DMS53 (cell line): Measurements from ENCODE around the gene MORN1.

Experiments used
- DNase-seq: peaks from one replicate; lab custom pipeline; 2025; lab: John Stamatoyannopoulos, UW

MORN1 gene

DNA sequence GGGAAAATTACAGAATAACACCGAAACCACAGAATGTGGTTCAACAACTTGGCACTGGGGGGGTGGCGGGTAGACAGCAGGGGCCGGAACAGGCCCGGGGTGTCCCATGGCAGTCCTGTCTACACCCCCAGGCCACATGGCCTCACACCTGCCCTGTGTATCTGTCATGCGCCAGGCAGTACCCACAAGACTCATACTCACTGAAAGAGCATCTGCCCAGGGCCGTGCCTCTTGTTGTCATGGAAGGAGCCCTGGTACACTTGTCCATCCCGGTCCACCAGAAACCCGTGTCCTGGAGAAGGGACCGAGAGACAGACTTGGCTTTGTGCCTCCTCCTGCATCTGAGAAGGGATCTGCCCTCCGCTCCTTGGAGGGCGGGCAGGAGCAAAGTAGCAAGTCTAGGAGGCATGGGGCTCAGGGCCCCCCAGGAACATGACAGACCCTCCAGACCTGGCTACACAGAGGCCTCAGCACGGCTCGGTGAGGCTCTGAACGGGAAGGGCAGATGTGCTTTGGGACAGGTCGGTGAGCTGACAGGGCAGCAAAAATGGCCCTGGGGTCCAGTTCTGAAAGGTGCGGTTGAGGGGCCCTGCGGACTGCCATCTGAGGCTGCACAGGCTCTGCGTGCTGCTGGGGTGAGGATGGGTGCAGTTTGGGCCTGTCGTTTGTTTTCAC, 5.6 kb downstream of the MORN1 start:
- peak; percentile 61 for DNase-seq

DNA sequence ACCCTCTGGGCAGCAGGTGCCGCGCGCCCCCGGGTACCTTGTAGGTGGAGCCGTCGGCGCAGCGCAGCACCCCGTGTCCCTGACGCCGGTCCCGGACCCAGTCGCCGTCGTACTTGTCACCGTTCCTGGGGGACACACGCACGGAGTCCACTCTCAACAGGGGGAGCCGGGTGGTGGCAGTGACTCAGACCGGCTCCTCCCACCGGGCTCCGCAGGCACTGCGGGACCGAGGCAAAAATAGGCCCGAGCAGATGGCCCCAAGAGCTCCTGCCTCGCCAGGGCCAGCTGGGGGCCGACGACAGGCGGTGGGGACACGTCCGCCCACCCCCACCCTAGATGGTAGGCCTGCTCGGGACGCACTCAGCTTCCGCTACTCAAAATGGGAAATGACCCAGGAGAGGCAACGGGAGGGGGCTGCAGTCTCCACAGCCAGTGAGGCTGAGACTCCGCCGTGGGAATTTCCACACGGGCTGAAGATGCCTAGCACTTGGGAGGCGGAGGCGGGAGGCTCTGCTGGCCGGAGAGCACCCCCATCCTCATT, 6.3 kb downstream of the MORN1 start:
- peak; percentile 42 for DNase-seq

DNA sequence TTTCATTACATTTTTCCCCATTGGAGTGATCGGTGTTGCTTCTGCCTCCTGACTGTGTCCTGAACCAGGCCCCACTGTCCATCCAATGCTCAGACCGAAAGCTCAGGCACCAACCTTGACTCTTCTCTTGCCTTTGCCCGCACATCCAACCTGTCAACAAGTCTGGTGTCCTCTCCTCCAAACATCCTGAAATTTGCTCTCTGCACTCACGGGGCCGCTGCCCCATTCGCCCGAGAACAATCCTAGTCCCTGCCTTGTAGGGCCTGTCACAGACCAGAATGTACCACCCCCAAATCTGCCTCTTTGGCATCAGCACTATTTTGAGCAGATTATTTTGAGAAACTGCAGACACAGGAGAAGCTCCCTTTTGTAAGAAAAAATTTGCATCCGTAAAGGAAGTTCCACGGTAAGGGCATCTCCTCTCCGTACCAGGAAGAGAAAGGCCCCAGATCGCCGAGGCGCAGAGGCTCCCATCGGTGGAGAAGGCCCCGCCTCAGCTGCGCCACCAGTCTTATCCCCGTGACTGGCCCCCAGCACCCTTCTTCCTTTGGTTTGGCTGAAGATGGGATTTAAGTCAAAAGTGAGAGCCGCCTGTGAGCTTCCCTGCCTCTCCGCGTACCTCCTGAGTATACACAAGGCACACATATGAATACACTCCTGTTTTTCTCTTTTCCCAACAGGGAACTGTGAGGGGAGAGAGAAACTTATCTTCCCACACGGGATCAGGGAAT, 7.1 kb downstream of the MORN1 start:
- no peak for DNase-seq

DNA sequence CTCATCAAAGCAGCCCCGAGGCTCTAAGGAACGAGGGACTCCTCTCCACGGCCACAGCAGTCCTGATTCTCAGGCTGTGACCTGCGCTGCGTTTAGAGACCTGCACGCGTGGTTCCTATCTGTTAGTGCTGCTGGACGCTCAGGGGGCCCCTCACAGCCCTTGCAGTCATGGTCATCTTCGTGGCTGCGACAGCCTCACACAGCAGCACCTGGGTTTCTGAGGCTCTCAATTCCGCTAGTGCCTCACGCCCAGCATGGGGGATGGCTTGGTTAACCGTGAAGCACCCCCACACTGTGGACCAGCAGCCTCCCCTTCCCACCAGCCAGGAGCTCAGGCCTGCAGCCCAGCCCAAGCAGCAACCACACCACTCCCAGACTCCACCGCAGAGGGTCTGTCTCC, 7.8 kb downstream of the MORN1 start:
- DNase-seq = no peak

- DNase-seq = peak; percentile 77
Observed at GRCh38 chr1:2382621-2383361, 8.6 kb downstream of the MORN1 start.

DNA sequence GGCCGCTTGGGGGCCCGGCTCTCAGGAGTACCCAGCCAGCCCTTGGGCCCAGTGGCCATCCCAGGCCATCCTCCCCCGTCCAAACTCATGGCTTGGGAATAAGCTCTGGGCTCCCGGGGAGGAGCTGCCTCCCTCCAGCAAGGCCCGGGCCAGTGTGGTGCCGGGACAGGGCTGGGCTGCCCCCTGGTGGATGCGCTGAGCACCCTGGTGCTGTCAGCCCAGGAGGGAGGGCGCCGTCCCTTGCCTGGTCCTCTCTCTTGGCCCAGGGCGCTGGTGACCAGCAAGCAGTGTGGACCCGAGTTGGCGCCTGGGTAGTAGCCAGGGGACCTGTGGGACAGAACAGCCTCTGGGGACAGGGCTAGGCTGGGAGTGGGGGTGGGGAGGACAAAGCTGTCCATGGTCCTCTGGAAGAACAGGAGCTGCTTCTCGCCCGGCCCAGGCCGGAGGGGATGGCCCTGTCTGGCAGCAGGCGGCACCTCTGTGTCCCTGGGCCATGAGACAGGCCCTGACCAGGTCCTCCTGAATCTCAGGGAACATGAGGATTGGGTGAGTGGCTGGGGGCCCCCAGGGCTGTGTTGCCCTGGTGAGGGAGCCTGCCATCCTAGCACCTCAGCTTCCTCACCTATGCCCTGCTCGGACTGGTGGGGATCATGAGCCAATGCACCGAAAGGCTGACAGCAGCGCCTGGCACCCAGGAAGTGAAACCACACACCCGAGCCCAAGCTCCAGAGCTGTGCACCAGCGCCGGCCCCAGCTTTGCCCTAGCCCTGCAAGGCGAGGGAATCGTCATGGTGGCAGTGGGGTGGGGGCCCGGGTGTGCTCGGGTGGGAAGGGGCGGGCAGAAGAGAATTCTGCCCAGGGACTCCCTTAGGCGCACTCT, 9.4 kb downstream of the MORN1 start:
- peak; percentile 84 for DNase-seq

- no peak for DNase-seq
Observed at GRCh38 chr1:2380816-2381591, 10.3 kb downstream of the MORN1 start.

DNA sequence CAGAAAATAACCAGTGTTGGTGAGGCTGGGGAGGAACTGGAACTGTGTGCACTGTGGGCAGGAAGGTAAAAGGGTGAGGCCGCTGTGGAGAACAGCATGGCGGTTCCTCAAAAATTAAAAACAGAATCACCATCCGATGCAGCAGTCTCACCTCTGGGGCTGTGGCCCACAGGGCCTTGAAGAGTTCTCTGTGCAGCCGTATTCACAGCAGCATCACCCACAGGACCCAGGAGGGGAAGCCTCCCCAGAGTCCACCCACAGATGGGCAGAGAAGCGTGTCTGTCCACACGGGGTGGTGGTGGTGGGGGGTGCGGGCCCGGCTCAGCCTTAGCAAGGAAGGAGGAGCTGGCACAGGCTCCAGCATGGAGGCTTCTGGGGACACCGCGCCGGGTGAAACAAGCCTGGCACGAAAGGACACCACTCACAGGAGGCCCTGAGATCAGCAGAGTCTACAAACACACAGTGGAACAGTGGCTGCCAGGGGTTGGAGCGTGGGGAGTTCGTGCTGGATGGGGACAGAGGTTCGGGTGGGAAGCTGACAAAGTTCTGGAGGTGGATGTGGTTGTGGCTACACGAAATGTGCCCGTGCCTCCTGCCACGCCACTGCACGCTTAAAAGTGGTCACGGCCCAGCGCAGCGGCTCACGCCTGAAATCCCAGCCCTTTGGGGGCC, 11.5 kb downstream of the MORN1 start:
- DNase-seq = no peak

DNA sequence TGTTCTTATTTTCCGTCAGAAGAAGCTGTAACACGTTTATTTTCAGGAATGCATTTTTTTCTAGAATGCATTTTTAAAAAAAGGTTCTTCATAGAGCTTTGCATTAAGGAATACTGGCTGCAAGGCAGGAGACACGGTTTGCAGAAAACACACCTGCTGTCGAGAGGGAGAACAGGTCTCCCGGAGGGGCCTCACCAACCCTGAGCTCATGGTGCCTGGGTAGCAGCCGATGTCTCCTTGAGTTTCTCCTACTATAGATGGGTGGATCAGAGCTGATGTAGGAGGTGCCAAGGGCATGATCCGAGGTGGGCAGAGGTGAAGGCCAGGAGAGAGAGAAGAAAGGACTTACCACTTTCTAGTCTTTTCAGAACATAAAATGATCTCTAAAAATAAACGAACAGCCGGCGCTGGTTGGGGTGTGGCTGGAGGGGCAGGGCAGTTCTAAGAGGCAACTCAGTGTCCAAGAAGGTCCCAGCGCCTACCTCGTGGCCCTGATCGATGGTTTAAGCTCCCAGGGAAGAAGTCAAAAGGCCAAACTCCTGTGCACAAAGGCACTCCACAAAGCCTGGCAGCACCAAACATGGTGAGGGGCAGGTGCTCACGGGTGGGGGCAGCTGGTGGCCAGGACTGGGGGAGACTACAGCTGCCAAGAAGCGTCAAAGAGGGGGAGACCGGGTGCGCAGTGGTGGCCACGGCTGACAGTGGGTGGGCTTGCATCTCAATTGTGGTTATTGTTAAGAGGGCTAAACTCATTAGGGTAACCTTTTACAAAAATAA, 12.2 kb downstream of the MORN1 start:
- DNase-seq = no peak

- DNase-seq = peak; percentile 84
Observed at GRCh38 chr1:2378441-2378851, 12.9 kb downstream of the MORN1 start.

DNA sequence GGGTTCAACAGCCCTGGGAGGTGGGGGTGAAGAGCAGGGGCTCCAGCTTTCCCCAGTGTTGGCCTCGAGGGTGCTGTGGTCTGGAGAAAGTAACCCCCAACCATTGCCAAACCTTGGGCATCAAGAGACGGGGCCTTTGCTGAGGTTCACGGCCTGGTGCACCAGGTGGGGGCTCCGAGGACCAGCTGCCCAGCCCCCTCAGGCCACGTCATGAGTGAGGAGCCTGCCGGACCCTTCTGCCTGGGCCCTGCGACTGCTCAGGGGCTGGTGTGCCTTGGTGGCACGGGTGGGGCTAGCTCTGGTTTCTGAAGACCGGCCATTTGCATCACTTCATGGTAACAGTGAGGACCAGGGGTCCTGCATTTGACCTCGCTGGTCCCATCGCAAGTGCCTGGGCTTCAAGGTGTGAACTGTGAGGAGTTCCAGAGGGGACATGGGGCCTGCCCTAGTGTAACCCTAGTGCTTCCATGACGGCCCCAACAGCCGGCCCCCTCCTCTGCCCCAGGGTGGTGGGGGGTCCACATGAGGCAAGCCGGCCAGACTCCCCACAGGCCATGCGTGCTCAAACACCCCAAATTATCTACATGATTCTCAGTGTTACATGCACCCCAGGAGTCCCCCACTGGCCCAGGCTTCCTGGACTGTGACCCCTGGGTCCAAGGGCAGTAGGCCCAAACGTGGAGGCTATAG, 13.5 kb downstream of the MORN1 start:
- no peak for DNase-seq

DNA sequence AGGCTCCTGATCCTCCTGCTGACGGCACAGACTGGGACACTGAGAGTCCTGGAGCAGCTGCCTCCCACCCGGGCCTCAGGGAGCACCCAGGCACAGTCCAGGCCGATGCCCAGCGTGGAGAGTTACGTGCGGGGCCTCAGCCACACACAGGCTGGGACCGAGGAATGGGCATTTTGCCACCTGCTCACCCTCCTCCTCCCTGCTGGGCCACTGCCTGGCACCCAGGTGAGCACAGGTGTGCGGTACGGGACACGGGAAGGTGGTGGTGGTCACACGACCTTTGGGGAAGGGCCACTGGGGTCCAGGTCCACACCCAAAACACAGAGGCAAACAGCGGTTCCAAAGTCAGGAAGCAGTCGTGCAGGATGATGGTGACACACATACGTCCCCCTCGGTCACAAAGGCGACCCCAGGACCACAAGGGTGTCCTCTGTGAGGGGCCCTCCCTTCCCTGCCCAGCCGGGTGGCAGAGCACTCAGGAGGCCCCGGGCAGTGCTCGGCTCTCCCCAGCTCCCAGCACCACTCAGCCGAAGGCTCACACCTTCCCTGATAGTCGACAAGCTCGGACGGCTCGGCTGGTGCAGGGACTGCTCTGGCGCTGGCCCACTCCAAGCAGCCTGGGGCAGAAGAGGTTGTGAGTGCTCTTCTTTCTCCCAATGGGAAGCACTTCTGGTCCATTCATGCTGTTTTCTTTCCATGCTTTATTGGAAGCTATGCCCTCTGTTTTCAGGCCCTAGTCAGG, 14.3 kb downstream of the MORN1 start:
- peak; percentile 25 for DNase-seq

GRCh38 chr1:2376261-2376741, 15.1 kb downstream of the MORN1 start:
- DNase-seq = peak; percentile 30

GRCh38 chr1:2375923-2376260, 15.5 kb downstream of the MORN1 start:
- DNase-seq = no peak

DNA sequence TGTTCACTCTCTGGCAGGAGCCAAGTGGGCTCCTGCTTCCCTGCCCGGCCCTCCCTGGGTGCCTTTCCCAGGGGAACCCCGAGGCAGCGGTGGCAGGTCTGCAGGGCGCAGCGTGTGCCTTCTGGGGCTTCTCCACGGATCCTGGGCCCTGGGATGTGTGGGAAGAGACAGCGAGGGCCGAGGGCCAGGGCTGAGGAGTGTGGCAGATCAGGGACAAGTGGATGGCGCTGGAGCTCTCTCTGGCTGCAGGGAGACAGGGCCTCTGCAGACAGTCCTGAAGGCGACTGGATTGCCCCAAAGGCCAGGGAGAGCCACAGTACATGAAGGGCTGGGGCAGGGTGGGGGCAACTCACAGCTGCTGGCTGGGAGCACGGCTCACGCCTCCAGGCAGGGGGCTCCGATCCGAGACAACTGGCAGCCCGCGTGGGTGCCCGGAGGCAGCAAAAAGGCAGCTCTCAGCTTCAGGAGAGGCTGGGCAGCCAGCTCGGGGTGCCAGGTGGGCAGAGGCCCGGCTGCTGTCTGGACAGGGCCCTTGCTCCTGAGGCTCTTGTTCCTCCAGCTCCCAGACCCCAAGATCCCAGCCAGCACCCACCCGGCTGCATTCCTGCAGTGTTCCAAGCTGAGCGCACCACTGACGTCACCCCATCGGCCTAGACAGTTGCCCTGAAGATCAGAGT, 16.0 kb downstream of the MORN1 start:
- DNase-seq = no peak

GRCh38 chr1:2374252-2375155, 16.9 kb downstream of the MORN1 start:
- DNase-seq = no peak
